Measurements from ENCODE around the gene TRIM52. TPM values are rescaled to one million over a fixed set of nuclear protein-coding genes. Genes with fewer than 3 reads are reported as not detected.

TRIM52 gene
- total RNA-seq, 4 donors from 2014 or later, result 14.7 to 24.3 (median 20.4) TPM

GRCh38 chr5:181229996-181230395 lies 30.9 kb downstream of the TRIM52 start:
- Histone ChIP-seq H3K4me3 (no peak overlapping the region), H3K9me3 (no peaks in the 10 kb centered on the region), H3K27ac (no peak overlapping the region), H3K27me3 (no peaks in the 10 kb centered on the region), H3K36me3 (peaks cover 0 to 14% (median 3%) of the 10 kb centered on the region in 4 donors), H3K4me1 (peaks cover 0 to 5% (median under 1%) of the 10 kb centered on the region in 4 donors)
- no peak for TF ChIP-seq POLR2AphosphoS5 (IDR thresholded peaks at IDR 0.05)
- TF ChIP-seq, protein P1, sequence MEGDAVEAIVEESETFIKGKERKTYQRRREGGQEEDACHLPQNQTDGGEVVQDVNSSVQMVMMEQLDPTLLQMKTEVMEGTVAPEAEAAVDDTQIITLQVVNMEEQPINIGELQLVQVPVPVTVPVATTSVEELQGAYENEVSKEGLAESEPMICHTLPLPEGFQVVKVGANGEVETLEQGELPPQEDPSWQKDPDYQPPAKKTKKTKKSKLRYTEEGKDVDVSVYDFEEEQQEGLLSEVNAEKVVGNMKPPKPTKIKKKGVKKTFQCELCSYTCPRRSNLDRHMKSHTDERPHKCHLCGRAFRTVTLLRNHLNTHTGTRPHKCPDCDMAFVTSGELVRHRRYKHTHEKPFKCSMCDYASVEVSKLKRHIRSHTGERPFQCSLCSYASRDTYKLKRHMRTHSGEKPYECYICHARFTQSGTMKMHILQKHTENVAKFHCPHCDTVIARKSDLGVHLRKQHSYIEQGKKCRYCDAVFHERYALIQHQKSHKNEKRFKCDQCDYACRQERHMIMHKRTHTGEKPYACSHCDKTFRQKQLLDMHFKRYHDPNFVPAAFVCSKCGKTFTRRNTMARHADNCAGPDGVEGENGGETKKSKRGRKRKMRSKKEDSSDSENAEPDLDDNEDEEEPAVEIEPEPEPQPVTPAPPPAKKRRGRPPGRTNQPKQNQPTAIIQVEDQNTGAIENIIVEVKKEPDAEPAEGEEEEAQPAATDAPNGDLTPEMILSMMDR (IDR thresholded peaks at IDR 0.05), result no peak
- TF ChIP-seq EP300 (IDR thresholded peaks at IDR 0.05; ENCODE audit: low read depth), result no peak
- TF ChIP-seq POLR2A (IDR thresholded peaks at IDR 0.05), result no peak
- 83 to 90% methylated on average over 1 to 13 of the region's 13 CpGs for WGBS, 2 donors (ENCODE audit: low coverage in 1 of 2)
- intact Hi-C loops (cut with DNase I; ENCODE audit: low total_unique reads) (loop anchor here (10.0 kb wide), 1 partner anchor 425 kb away; the partner anchor contains the start of gene MGAT1), in situ Hi-C loops (cut with MboI; ENCODE audit: low pct_ligation_motif_present in 1 of 4, low pct_unique_long_range_greater_than_20kb in 1 of 4, low sequenced_read_pairs in 3 of 4) (no loop called here)
- no peak for DNase-seq

DNA sequence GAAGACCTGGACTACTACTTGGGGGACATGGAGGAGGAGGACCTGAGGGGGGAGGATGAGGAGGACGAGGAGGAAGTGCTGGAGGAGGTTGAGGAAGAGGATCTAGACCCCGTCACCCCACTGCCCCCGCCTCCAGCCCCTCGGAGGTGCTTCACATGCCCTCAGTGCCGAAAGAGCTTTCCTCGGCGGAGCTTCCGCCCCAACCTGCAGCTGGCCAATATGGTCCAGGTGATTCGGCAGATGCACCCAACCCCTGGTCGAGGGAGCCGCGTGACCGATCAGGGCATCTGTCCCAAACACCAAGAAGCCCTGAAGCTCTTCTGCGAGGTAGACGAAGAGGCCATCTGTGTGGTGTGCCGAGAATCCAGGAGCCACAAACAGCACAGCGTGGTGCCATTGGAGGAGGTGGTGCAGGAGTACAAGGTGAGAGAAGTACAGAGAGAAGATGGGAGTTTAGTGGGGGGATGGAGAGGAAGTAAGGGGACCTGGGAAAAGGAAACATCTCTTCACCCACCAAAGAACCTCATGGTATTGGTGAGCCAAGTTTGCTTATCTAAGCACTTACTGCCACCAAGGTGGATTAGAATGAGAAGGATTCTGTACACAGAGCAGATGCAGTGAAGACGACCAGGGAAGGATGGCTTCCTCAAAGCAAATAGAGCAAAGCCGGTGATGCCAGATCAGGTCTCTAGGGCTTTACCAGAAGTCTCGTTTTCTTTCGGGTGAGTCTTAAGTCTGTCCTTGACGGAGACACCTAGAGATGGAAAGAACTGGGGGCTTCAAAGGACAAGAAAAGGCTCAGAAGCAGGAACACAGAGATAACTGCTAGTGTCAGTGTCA lies 36.3 kb downstream of the TRIM52 start:
- Histone ChIP-seq H3K4me1 (peaks cover 0 to 20% (median 9%) of the 10 kb centered on the region in 4 donors), H3K4me3 (peak overlapping the region; percentile 59 to 87 (median 66)), H3K27me3 (no peaks in the 10 kb centered on the region), H3K36me3 (no peaks in the 10 kb centered on the region), H3K27ac (peak overlapping the region; percentile 93 to 97 (median 95)), H3K9me3 (no peaks in the 10 kb centered on the region)
- no peak for TF ChIP-seq POLR2AphosphoS5 (IDR thresholded peaks at IDR 0.05)
- TF ChIP-seq, protein P1 (IDR thresholded peaks at IDR 0.05), result no peak
- in situ Hi-C loops (cut with MboI; ENCODE audit: low pct_ligation_motif_present in 1 of 4, low pct_unique_long_range_greater_than_20kb in 1 of 4, low sequenced_read_pairs in 3 of 4), result no loop called here
- intact Hi-C loops (cut with DNase I; ENCODE audit: low total_unique reads), result loop anchor here (10.0 kb wide), 1 partner anchor 420 kb away; the partner anchor contains the start of gene MGAT1
- 65 to 77% methylated on average over 3 to 21 of the region's 22 CpGs for WGBS, 2 donors (ENCODE audit: low coverage in 1 of 2)
- peak; percentile 42 for DNase-seq

DNA sequence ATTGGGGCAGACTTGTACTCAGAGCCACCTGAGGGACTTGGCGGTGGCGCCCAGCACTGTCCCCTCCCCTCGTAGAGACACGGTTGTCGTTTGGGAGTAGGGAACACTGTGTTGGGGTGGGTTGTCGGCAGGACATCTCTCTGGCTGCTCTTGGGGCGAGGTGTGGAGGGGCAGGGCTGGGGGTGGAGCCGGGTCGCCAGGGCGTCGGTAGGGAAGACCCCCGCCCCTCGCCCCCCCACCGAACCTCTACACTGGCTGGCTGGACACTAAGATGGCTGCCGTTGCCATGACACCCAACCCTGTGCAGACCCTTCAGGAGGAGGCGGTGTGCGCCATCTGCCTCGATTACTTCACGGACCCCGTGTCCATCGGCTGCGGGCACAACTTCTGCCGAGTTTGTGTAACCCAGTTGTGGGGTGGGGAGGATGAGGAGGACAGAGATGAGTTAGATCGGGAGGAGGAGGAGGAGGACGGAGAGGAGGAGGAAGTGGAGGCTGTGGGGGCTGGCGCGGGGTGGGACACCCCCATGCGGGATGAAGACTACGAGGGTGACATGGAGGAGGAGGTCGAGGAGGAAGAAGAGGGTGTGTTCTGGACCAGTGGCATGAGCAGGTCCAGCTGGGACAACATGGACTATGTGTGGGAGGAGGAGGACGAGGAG lies 37.1 kb downstream of the TRIM52 start:
- H3K4me3 ChIP-seq, result peak overlapping the region; percentile 59 to 87 (median 66)
- H3K36me3 ChIP-seq, result no peaks in the 10 kb centered on the region
- H3K9me3 ChIP-seq, result no peaks in the 10 kb centered on the region
- no peak for DNase-seq
- intact Hi-C loops (cut with DNase I; ENCODE audit: low total_unique reads) (loop anchor here (2.0 to 10.0 kb wide), 2 partner anchors 33 to 419 kb away; partner anchors contain the start of gene MGAT1), in situ Hi-C loops (cut with MboI; ENCODE audit: low pct_ligation_motif_present in 1 of 4, low pct_unique_long_range_greater_than_20kb in 1 of 4, low sequenced_read_pairs in 3 of 4) (no loop called here)
- H3K27ac ChIP-seq, result peak overlapping the region; percentile 93 to 97 (median 95)
- H3K27me3 ChIP-seq, result no peaks in the 10 kb centered on the region
- H3K4me1 ChIP-seq, result peaks cover 0 to 20% (median 9%) of the 10 kb centered on the region in 4 donors
- 1 to 2% methylated on average over 7 to 31 of the region's 31 CpGs for WGBS, 2 donors (ENCODE audit: low coverage in 1 of 2)
- TF ChIP-seq POLR2A (IDR thresholded peaks at IDR 0.05) (no peak), POLR2AphosphoS5 (IDR thresholded peaks at IDR 0.05) (no peak), EP300 (IDR thresholded peaks at IDR 0.05; ENCODE audit: low read depth) (no peak)
- TF ChIP-seq, protein P1 (IDR thresholded peaks at IDR 0.05), result no peak
